ENCODE measurements around the gene PARD3. TPM values are rescaled to one million over a fixed set of nuclear protein-coding genes. Genes with fewer than 3 reads are reported as not detected.
A peak's percentile ranks its signal among the peaks of the same experiment; 100 is the strongest.

The PARD3 gene
- total RNA-seq, 6 experiments from 2014 or later, result 19.1 to 27.8 (median 22.0) TPM

DNA sequence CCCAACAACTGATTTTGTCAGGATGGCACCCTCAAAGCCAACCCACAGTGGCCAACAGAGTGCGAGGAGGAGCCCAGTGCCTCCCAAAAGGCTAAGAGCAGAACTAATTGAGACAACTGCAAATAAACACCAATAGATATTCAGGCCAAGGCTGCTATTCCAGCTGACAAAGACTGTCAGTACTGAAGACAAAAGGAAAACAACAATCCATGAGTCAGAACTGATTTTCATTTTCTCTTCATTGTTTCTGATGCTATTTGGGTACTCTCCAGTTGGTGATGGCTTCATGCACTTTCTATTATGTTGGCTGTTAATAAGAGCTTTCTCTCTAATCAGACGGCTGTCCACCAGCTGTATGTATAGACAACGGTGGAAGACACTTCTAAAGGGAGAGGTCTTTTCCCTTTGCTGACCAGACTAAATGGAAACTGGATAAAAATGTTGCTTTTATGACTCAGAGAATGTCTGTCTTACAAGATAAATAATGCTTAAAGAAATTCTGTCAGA, 515.9 kb downstream of the PARD3 start:
- Histone ChIP-seq H3K36me3 (no peaks in the 10 kb centered on the region), H3K9me3 (no peaks in the 10 kb centered on the region), H3K27ac (no peak overlapping the region), H3K27me3 (no peaks in the 10 kb centered on the region), H3K4me1 (peaks cover 0 to 17% (median 0%) of the 10 kb centered on the region in 4 donors), H3K4me3 (no peak overlapping the region)
- intact Hi-C loops (cut with DNase I), result no loop called here
- no peak for TF ChIP-seq POLR2A (IDR thresholded peaks at IDR 0.05)
- TF ChIP-seq, protein P1, sequence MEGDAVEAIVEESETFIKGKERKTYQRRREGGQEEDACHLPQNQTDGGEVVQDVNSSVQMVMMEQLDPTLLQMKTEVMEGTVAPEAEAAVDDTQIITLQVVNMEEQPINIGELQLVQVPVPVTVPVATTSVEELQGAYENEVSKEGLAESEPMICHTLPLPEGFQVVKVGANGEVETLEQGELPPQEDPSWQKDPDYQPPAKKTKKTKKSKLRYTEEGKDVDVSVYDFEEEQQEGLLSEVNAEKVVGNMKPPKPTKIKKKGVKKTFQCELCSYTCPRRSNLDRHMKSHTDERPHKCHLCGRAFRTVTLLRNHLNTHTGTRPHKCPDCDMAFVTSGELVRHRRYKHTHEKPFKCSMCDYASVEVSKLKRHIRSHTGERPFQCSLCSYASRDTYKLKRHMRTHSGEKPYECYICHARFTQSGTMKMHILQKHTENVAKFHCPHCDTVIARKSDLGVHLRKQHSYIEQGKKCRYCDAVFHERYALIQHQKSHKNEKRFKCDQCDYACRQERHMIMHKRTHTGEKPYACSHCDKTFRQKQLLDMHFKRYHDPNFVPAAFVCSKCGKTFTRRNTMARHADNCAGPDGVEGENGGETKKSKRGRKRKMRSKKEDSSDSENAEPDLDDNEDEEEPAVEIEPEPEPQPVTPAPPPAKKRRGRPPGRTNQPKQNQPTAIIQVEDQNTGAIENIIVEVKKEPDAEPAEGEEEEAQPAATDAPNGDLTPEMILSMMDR (IDR thresholded peaks at IDR 0.05), result no peak
- no peak for ATAC-seq
- WGBS (ENCODE audit: insufficient coverage, low coverage, low lambda C conversion rate, missing lambda C conversion rate), result 57% methylated on average over 3 of the region's 3 CpGs
- no peak for DNase-seq

DNA sequence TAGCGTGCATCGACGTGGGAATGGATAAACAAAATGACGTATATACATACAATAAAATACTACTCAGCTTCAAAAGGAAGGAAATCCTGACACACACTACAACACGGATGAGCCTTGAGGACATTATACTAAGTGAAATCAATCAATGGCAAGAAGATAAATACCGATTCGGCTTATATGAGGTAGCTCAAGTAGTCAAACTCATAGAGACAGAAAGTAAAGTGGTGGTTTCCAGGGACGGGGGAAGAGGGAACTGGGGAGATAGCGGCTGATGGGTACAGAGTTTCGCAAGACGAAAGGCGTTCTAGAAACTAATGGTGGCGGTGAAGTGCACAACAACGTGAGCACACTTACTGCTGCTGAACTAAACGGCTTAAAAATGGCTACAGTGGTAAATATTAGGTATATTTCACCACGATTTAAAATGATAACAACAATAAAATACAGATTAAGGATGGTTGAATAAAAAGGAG, 516.7 kb downstream of the PARD3 start:
- intact Hi-C loops (cut with DNase I), result no loop called here
- Histone ChIP-seq H3K9me3 (no peaks in the 10 kb centered on the region), H3K4me3 (no peak overlapping the region), H3K27ac (no peak overlapping the region), H3K36me3 (no peaks in the 10 kb centered on the region), H3K27me3 (no peaks in the 10 kb centered on the region), H3K4me1 (peaks cover 0 to 17% (median 0%) of the 10 kb centered on the region in 4 donors)
- ATAC-seq (no peak), DNase-seq (no peak)
- TF ChIP-seq POLR2A (IDR thresholded peaks at IDR 0.05), result no peak
- TF ChIP-seq, protein P1 (IDR thresholded peaks at IDR 0.05), result no peak
- WGBS (ENCODE audit: insufficient coverage, low coverage, low lambda C conversion rate, missing lambda C conversion rate), result 79% methylated on average over 15 of the region's 16 CpGs

DNA sequence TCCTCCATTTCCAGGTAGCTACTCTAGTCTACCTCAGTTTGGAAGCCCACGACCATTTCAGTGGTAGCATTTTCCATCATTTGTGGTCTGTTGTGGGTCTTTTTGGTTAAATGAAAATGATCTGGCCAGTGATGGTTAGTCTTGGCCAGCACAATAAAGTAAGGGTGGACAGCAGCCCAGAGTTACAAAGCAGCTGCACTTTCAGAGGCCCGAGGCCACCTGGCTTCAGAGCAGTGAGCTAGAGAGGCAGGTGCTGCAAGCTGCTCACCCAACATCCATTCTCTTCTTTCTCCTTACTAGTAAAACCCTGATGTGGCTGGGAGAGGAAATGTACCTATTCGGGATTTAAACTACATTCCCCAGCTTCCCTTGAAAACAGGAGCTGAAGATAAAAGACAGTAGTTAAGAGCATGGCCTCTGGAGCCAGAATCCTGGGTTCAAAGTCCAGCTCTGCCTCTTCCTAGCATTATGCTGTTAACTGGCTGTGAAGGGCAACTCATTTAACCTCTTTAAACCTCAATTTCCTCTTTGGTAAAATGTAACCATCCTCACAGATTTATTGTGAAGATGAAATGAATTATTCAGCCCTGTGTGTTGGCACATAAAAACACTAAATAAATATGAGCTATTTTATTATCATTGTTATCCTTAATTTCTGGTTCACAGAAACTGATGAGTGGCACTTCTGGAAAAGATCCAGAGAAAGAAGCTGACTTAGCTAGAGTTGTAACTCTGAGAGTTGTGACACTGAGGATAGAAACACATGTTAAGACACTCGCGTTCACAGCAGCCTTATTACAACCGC, 517.4 kb downstream of the PARD3 start:
- WGBS (ENCODE audit: insufficient coverage, low coverage, low lambda C conversion rate, missing lambda C conversion rate), result 49% methylated on average over 5 of the region's 6 CpGs
- Histone ChIP-seq H3K4me3 (no peak overlapping the region), H3K4me1 (peaks cover 0 to 17% (median 0%) of the 10 kb centered on the region in 4 donors), H3K27ac (no peak overlapping the region), H3K36me3 (no peaks in the 10 kb centered on the region), H3K9me3 (no peaks in the 10 kb centered on the region), H3K27me3 (no peaks in the 10 kb centered on the region)
- TF ChIP-seq POLR2A (IDR thresholded peaks at IDR 0.05), result no peak
- TF ChIP-seq, protein P1 (IDR thresholded peaks at IDR 0.05), result no peak
- ATAC-seq (peak; percentile 75 to 90 (median 78)), DNase-seq (no peak)
- intact Hi-C loops (cut with DNase I), result no loop called here

DNA sequence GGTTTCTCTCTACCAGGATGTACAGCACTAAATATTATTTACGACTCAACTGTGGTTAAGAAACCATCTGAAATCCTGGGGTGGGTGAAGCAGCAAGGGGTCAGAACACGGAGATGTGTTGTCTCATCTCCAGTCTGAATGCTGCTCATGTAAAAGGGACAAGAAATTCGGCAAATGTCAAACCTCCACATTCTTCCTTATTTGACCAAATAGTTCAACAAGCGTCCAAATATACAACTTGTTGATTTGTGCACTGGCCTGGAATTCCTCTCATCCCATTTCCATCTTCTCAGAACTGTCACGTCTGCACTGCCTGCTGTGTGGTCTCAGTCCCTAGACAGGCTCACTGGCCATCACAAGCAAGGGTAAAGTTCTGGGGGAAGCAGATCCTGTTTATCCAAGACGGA, 520.0 kb downstream of the PARD3 start:
- no peak for DNase-seq

More for the DNA sequence above, 520.0 kb downstream of the PARD3 start:
- 78% methylated on average over 3 of the region's 6 CpGs for WGBS (ENCODE audit: insufficient coverage, low coverage, low lambda C conversion rate, missing lambda C conversion rate)
- TF ChIP-seq, protein P1 (IDR thresholded peaks at IDR 0.05), result no peak
- no peak for TF ChIP-seq POLR2A (IDR thresholded peaks at IDR 0.05)
- Histone ChIP-seq H3K36me3 (no peaks in the 10 kb centered on the region), H3K27ac (no peak overlapping the region), H3K9me3 (no peaks in the 10 kb centered on the region), H3K4me1 (peaks cover 0 to 31% (median 0%) of the 10 kb centered on the region in 4 donors), H3K27me3 (no peaks in the 10 kb centered on the region), H3K4me3 (no peak overlapping the region)
- intact Hi-C loops (cut with DNase I), result no loop called here
- ATAC-seq, result peak in 1 of 4 donors; percentile 43
